GM04504 (cell line): ENCODE data around the gene SNTG2.

ENCODE experiments used
- DNase-seq: peaks from one replicate; pipeline ENCODE4 v3.0.0-alpha.2; 2012; ENCODE audit warnings: low read depth

Gene SNTG2

DNA sequence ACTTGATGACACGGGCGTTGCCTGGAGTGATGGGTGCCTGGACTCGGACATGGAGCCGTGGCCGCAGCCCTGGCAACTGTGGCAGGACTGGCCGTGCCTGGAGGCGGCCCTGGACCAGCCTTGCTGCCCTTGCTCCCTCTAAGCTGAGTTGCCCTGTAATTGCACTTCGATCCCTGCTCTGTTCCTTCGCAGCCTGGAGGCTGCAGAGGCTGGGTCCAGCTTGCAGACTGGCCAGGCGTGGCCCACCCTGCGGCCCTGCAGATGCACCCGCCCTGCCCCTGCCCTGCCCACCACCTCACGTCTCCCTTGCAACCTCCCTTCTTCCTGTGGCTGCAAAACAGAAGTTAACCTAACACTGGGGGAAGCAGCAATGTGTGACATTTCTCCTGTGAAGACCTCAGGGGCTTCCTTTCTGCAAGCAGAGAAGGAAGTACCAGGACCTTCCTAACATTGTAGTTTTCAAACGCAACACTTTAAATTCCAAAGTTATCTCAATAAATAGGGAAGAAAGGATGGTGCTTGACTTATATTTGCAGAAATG lies 288.0 kb downstream of the SNTG2 start:
- DNase-seq = no peak

DNA sequence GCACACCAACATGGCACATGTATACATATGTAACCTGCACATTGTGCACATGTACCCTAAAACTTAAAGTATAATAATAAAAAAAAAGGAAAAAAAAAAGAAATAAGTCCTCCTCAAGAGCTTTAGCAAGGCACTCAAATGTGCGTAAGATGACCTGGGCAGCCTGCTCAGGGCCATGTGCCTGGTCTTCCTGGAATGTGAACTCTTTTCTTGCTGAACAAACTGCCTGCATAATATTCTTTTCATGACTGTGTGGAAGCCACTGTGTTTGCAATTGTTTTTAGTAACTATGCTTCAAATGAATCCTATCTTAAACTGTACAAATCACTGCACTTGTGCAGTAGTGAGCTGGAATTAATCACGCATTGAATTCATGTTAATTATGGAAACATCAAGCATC lies 294.5 kb downstream of the SNTG2 start:
- DNase-seq = no peak

- DNase-seq = no peak
Measured at GRCh38 chr2:1246239-1246638, 295.6 kb downstream of the SNTG2 start.

GRCh38 chr2:1246991-1247390 lies 296.3 kb downstream of the SNTG2 start:
- no peak for DNase-seq

DNA sequence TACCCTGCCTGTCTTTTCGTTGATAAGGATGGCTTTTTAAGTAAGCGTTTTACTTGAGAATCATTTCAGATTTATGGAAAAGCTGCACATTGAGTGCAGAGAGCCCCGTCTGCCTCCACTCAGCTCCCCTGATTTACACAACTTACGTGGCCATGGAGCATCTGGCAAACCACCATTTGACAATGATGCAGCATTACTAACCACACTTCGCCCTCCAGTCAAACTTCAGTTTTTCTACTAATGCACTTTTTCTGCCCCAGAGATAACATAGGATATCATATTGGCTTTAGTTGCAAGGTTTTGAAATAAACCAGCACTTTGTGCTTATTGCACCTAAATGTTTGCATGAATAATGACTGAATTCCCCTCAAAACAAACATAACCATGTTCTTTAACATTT lies 297.5 kb downstream of the SNTG2 start:
- DNase-seq = no peak

DNA sequence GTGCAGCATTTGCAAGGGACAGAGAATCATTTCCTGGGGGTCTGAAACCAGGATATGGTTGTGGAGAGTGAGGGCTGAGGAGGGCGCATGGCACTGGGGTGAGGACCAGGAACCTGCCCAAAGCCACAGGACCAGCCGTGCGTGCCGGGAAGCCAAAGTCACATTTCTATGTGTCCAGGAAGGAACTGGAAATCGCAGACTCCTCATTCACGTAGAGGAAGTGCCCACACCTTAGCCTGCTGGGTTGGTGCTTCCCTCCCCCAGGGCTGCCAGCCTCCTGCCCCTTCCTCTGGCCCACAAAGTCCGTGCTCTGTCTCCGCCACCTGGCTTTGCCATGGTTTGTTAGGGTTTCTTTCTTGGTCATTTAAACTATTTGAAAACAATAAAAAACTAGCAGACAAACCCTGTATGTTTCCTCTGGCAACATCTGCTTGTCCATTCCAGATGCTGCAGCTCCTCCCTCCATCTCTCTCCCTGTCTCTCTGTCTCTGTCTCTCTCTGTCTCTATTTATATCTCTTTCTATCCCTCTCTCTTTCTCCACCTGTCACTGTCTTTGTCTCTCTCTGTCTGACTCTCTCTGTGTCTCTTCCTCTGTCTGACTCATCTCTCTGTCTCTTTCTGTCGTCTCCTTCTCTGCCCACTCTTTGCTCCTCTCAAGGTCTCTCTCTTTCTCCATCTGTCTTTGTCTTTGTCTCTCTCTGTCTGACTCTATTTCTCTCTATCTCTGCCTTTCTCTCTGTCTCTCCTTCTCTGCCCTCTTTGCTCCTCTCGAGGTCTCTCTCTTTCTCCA lies 299.4 kb downstream of the SNTG2 start:
- no peak for DNase-seq

- no peak for DNase-seq
Measured at GRCh38 chr2:1251520-1251919, 300.9 kb downstream of the SNTG2 start.

- DNase-seq = no peak
Measured at GRCh38 chr2:1253629-1254028, 303.0 kb downstream of the SNTG2 start.

DNA sequence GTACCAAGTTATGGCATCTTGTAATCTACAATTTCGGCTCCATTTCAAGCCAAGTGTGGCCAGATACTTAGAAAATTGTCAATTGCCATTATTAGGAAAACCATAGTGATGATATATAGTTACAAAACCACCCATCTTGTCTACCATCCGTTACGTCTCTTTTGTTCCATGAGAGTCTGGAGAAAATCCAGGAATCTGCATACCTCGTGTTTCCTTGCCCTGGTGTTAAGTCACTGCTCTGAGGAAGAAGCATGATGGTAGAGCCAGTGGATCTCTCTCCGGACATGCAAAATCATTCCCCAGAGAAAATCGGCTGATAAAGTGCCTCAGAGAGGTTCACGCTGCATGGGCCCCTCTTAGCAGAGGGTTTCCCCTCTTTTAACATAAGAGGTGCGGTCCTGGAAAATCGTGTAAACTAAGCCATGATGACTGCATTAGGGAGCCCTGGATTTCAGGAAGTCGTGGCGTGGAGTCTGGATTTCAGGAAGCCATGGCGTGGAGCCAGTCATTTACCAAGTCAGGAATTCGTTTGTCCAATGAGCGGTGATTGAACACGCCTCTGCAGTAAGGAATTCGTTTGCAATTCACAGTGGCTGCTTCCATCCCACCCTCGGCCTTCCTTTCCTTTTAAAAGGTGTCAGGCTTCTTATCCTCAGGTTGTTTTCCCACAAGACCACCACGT lies 304.2 kb downstream of the SNTG2 start:
- DNase-seq = no peak

DNA sequence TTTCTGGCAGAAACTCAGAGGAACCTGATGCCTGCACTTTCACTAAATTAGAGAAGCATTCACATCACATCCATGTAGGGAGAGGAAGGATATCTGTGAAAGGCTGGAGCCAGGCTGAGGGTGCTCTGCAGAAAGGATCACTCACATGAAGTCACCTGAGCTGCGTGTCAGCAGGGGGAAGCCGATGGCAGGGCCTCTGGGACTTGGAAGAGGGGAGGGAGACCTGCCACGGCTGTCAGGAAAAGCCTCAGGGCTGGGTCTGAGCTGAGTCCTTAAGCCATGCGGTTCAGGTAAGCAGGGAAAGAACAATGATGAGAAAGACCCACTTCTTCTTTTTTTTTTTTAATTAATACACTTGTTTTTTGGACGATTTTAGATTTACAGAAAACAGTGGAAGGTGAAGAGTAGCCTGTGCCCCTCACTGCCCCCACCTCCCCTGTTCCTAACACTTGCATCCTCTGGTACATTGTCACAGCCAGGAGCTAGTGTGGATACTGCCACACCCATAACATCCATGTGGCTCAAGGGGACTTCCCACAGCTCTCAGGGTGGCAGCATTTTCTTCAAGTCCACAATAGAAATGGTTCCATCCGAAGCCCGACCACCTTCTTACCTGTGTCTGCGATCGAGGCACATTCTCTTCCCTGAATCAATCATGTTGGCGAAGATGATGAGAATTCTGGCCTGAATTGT lies 306.1 kb downstream of the SNTG2 start:
- no peak for DNase-seq

DNA sequence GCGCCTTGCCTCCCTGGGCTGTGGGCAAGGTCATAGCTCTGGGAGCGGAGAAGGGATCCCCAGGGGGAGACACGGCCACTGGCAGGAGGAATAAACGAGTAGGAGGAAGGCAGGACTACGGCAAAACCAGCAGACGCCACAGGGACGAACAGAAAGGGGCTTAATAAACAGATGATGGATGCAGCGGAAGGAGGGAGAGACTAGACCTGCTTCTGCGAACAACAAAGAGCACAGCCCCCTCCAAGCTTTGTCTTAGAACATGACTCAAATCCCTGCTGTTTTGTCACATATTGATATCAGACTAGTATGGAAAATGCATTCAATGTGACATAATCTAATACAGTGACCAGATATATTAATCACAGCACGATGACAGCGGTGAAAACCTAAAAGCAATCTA lies 306.7 kb downstream of the SNTG2 start:
- DNase-seq = no peak

GRCh38 chr2:1259746-1260145 lies 309.1 kb downstream of the SNTG2 start:
- DNase-seq = no peak

DNA sequence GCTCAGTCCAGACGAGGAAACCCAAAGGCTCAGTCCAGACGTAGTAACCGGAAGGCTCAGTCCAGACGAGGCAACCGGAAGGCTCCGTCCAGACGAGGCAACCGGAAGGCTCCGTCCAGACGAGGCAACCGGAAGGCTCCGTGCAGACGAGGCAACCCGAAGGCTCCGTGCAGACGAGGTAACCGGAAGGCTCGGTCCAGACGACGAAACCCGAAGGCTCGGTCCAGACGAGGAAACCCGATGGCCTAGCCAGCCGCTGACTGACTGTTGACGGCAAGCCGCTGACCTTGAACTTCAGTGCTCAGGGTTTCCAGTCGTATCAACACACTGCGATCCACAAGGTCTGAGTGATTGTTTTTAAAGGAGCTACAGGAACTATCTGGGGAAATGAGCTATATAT lies 312.0 kb downstream of the SNTG2 start:
- no peak for DNase-seq

DNA sequence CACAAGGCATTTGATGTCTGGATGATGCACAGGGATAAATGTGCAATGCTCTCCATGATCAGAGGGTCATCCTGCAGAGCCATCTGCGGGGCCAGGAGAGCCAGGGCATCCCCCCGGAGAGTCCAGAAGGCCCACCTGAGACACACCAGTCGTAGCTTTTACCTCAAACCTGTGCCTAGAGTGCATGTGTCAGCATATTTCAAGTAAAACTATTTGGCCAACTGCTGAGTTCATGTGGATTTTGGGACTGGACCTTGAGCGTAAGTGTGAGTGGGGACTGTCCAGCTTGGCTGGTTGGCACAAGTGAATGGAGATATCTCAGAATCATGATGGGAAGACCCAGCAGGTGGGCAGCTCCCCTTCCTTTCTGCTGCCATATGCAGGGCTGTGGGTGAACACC lies 314.8 kb downstream of the SNTG2 start:
- no peak for DNase-seq

DNA sequence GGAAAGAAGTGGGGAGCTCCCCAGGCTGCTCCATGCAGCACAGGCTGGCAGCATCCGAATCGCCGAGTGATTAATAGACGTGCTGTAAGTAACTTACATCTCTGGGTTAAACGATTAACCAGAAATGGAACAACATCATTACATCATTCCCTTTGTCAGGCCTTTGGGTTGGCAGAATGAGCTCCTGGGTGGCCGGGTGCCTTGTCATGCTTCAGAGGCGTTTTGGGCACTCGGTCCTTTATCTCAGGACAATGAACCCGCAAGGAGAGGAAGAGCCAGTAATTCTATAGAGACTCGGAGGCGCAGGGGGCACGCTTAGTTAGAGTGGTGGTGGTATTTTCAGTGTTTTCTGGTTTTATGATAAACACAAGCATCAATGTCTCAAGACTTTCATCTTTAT lies 315.7 kb downstream of the SNTG2 start:
- DNase-seq = no peak

DNA sequence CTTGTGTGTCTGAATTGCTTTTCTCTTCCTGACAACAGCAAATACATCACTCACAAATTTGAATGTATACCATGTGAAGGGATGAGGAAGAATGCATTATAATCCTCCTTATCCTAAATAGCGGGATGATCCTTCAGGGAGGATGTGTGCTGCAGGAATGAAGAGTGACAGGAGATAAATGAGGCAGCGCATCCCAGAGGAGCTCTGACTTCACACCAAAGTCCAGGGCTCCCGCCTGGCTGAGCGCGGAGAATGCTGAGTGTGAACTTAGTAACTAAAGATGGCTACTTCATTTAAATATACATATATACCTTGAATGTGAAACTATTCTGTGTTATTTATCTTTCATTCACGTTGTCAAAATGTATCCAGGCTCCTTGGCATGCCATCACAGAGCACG lies 317.4 kb downstream of the SNTG2 start:
- no peak for DNase-seq

GRCh38 chr2:1269812-1270211 lies 319.2 kb downstream of the SNTG2 start:
- no peak for DNase-seq

GRCh38 chr2:1272835-1273234 lies 322.2 kb downstream of the SNTG2 start:
- DNase-seq = no peak

- no peak for DNase-seq
Measured at GRCh38 chr2:1277634-1278033, 327.0 kb downstream of the SNTG2 start.

- no peak for DNase-seq
Measured at GRCh38 chr2:1278125-1278524, 327.5 kb downstream of the SNTG2 start.

DNA sequence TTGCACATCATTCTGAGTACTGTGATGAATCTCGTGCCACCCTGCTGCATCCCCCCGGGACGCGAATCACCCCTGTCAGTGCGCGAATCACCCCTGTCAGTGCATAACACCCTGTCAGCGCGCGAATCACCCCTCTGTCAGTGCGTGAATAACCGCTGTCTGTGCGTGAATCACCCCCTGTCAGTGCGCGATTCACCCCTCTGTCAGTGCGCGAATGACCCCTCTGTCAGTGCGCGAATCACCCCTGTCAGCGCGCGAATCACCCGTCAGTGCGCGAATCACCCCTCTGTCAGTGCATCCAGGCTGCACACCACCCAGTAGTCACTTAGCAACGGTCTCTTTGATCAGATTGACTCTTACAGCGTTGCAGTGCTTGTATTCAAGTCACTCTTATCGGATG lies 328.2 kb downstream of the SNTG2 start:
- DNase-seq = no peak

DNA sequence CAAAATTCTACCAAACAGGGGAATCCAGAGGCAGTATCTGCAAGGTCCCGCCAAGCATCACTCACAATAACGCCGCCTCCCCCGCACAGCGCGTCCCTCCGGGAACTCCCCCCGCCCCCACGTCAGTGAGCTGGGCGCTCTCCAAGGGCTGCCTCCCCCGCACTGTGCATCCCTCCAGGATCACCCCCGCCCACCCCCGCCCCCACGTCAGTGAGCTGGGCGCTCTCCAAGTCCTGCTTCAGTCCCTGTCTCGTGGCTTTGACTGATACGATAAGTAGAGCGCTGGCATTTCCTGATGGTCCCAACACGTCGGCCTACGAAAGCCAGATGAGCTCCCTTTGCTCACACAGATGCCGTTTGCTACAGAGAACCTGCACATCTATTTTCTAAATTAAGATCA lies 331.9 kb downstream of the SNTG2 start:
- no peak for DNase-seq
